NCI-H510A treated with DMSO at 0.1 percent for 48 hours (cell line): Measurements from ENCODE around the gene ACVR1.

Experiments
- DNase-seq: peaks from one replicate; lab custom pipeline; 2025; lab: John Stamatoyannopoulos, UW

Gene ACVR1

DNA sequence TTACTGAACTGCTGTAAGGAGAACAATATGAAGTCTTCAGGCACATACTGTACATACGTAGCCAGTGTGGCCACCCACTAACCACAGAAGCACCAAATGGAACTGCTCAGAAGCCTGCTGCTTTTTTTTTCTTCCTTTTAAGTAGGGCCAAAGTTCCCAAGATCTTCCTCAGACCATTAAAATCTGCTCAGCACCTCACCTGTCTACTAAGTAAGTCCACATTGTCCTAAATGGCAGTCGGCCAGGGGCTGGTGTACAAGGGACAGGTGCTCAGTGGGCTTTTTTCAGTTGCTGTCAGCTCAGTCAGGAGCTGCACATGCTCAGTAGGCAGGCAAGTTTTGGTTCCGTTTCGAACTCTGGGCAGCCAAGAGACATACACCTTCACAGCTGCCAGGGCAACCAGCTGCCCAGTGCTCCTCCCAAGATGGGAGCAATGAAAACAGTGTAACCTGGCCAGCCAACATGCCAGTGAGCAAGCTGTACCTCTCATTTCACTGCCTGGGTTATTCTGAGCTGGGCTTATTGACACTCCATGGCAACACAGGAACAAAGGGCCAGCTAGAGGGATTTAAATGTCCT, 86.1 kb downstream of the ACVR1 start:
- peak; percentile 24 for DNase-seq

DNA sequence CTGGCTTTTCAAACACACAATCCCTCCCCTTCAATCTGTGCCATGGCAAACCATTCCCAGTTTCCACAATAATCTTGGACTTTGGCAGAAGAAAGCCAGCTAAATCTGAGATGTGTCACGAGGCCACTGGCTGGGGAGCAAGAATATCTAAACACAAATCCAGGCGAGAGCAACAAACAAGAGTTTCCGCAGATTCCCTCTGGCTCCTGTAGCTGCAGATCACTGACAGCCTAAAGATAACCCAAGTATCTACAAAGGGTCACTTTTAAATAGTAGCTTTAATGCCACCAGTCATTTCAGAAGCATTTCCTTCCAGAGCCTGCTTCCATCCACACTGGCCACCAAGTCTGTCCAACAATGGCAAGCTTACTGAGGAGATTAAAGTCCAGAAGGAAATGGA, 86.9 kb downstream of the ACVR1 start:
- DNase-seq = no peak

DNA sequence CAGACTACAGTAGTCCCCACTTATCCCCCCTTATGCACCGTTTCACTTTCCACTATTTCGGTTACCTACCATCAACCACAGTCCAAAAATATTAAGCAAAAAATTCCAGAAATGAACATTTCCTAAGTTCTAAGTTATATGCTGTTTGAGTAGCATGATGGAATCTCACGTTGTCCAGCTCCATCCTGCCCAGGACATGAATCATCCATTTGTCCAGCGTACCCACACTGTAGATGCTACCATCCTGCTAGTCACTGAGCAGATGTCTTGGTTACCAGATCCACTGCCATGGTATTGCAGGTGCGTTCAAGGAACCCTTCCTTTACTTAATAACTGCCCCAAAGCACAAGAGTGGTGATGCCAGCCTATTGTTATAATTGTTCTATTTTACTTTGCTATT, 87.9 kb downstream of the ACVR1 start:
- DNase-seq = no peak

DNA sequence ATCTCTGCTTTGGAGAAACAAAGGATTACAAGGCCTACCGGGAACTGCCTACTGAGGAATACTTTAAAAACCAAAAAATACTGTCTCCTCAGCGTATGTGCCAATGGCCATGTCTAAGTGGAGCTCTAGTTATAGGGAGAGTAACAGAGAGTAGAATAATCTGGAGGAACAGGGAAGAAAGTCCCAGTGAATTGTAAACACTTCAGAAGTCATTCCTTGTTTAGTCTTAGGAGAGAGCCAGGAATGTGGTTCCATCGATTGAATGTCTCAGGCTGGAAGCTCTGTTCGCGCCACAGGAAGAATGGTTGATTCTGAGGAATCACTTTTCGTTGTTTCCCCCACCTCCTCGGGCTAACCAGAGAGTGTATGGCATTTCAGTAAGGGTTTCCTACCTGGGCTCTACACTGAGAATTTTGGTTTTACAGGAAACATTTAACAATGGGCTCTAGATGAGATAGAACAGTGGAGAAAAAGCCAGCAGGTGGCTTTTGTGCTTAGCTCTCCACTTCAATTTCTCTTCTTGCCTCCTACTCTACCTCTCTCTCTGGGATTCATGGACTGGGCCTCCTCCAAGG, 88.7 kb downstream of the ACVR1 start:
- DNase-seq = no peak

DNA sequence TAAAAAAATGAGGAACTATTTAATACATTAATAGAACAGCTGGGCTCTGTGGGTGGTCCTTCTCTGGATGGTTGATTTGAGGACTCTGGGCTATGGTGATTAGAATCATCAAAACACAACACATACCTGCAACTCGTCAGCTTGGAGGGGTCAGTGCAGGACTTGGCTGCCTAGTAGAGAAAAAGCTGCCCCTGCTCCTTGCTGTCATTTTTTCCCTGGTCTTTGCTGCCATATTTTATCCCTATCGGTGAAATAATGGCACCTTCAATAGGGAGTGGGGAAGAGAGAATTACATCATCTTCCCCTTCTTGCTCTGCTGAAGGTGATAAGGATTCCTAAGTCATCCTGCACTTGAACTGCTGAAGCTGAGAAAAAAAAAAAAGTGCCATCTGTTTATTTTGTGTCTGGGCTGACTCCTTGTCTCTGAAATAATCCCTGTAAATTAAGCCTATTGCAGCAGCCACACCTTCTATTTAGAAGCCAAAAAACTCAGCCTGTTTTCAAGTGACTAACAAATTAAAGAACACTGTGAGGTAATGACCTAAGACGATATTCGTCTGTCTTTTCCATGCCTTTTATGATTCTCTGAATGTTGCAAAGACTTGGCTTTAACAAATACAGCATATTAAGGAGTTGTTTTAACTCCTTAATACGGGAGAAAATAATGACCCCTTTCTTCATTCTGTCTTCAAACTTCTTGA, 89.3 kb downstream of the ACVR1 start:
- no peak for DNase-seq

GRCh38 chr2:157785866-157786662, 90.1 kb downstream of the ACVR1 start:
- no peak for DNase-seq

DNA sequence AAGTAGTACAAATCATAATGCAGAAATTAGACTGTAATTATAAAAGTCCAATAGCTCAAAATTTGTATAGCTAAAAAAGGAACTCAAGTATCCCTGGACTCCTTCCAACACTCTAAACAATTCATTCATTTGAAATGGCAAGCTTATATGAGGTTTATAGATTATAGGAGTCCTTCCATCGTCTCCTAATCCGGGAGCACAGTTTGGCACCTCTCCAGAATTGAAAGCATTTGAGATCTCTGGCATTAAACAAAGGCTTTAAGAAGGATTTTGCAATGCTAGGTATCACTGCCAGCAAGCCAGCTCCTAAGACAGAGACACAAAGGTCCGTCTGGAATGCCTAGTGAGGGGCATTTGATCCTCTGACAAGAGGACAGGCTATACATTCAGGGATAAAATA, 90.9 kb downstream of the ACVR1 start:
- DNase-seq = no peak

DNA sequence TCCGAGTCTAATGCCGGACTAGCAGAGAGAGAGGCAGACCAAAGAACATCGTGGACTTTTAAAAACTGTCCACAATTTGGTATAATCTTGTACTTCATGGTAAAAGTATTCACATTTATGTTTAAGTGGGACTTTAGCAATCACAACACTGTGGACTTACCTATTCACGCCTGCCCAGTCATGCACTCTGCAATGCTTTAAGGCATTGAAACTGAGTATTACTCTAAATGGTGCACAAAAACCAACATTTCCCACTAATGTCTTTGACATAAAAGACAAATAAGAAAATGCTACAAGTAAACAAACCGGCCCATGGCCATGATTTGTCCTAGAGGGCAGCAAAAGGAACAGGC, 91.3 kb downstream of the ACVR1 start:
- DNase-seq = no peak

DNA sequence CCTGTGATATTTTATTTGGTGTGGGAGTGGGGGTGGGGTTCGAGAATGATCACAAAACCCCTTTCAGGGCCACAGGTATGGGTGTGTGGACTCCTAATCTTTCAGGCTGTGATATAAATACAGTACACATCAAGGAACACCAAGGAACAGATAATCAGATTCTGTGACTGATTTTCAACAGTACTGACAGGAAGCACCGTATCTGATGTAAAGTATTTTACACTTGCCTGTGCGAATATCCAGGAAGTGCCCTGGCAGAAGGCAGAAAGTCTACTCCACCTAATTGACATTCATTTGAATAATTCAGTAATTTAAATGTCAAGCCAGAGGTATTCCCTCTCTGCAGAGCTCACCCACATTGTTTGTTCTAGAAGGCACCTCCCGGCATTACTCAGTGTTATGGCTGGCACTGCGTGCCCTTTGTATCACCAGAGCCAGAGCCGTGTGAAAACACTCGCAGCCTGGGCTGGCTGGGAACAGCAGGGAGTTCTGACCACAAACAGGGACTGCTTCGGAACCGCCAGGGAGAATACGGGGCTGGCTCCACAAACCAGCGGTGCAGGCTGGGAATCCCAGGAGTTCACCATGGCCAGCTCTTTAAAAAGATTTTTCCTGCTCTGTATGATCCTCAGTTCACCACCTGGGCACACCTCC, 91.8 kb downstream of the ACVR1 start:
- DNase-seq = no peak

DNA sequence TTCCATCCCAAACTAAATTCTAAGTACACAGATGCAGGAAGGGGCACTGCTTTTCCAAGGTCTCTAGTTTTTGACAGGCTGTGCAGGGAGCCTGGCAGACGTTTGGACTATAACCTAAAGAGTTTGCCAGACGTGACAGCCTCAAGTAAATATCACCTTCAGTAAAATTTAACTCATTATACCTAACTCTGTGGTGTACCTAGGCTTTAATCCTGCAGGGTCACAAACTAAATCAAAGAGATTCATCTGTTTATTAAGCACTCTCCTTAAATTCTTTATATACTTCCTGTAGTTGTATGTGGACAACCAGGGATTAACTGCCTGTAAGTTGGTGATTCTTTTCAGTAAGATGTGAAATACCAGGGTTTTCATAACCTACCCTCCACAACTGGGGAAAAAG, 92.9 kb downstream of the ACVR1 start:
- DNase-seq = no peak

DNA sequence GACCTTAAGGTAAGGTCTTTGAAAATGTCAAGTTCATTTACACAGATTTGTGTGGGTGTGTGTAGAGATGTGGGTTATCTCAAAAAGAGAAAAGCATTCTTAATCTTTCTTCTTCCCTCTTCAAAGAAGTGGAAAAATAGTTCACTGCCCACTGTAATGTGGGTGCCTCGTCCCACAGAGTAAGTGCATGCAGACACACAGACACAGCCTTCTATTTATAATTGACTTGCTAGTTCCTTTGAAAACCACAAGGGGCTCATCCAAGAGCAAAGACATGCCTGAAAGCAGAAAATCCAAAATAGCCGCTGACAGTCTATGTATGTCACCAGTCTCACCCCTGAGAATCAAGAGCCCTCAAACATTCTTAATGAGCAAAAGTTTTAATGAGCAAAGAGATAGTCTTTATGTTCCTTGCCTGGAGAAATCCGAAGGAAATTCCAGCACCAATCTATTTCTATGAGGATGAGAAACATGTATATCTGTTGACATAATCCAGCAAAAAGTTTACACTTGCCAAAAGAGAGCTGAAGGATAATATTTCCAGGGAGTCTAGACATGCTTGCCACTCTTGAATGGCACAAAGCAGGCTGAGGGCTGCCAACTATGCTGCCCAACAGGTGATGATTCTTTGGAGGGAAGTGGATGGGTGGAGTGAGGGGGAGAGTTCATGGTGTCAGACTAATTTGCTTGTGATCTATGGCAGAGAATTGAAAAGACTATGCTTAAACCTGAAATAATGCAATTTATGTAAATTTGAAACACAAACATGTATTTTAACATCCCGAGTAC, 93.9 kb downstream of the ACVR1 start:
- no peak for DNase-seq

GRCh38 chr2:157780211-157780610, 95.9 kb downstream of the ACVR1 start:
- no peak for DNase-seq

DNA sequence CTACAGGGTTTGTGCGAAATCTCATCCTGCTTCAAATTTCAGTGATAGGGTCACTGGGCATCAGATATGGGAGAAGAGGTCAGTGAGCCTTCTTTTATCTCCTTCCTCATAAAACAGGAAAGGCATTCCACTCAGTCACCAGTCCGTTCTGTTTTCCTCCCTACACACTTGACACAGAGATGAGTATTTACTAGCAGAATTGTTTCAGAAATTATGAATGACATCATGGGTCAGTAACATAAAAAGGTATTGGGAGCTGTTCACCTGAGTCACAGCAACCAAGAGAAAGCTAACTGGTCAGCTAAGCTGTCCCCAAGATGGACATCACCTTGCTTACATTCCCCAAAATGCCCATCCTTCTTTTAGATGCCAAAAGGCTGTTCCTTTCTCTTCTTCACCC, 96.3 kb downstream of the ACVR1 start:
- no peak for DNase-seq

DNA sequence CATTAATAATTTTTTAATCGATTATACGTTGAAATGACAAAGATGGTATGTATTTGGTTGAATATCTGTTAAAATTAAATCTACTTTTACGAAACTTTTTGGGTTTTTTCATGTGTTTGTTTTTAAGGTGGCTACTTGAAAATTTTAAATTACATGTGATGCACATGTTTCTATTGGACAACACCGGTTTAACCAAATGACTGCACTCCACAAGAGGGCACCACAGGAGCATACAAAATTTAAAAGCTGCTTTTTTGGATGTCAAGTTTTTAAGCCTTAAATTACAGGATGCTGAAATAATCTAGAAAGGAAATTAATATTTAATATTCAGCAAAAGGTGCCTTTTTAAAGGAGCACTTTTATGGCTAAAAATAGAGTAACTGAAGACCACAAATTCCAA, 98.7 kb downstream of the ACVR1 start:
- peak; percentile 9 for DNase-seq

- no peak for DNase-seq
These were observed 104.9 kb downstream of the ACVR1 start for GRCh38 chr2:157771234-157771633.

GRCh38 chr2:157769856-157770255, 106.3 kb downstream of the ACVR1 start:
- no peak for DNase-seq

GRCh38 chr2:157764386-157764785, 111.7 kb downstream of the ACVR1 start:
- no peak for DNase-seq

DNA sequence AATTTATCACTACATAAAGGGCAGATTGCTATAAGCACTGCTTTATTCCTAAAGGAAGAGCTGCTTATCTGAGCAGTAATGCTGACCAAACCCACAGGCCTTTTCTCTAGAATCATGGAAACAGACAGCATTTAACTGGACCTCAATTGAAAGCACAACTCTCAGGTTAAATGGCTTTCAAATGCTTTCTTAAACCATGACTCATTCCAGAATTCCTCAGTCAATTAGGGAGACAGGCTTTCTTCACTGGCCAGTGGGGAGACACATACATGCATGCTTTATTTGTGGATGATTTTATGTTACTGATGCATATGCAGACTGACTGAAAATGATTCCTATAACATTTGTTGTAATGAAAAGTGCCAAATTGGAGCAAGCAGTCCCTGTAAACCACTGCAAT, 114.6 kb downstream of the ACVR1 start:
- DNase-seq = no peak

- DNase-seq = no peak
These were observed 115.2 kb downstream of the ACVR1 start for GRCh38 chr2:157760949-157761348.

DNA sequence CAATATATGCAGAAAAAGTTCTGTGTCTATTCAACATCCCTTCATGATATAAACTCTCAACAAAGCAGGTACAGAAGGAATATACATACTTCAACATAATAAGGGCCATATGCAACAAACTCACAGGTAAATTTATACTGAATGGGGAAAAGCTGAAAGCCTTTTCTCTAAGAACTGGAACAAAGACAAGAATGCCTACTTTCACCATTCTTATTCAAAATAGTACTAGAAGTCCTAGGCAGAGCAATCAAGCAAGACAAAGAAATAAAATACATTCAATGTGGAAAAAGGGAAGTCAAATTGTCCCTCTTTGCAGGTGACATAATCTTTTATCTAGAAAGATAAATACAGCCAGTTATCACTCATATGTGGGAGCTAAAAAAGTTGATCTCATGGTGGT, 116.3 kb downstream of the ACVR1 start:
- DNase-seq = no peak

- no peak for DNase-seq
These were observed 117.5 kb downstream of the ACVR1 start for GRCh38 chr2:157758586-157758985.

GRCh38 chr2:157757500-157757899, 118.6 kb downstream of the ACVR1 start:
- DNase-seq = no peak
